WTC11 (cell line): ENCODE results near the gene PTPN12. TPM values are rescaled to one million over a fixed set of nuclear protein-coding genes. Genes with fewer than 3 reads are reported as not detected.

Source experiments
- ATAC-seq: fragments of 200-7000 bp; cut with Tn5 transposase; 2 replicates; pipeline ENCODE4 v1.10.0; 2021; ENCODE audit warnings: mild to moderate bottlenecking, moderate library complexity
- CTCF ChIA-PET: fragments of 300-600 bp; sonication (Branson Sonifier 250); formaldehyde crosslinking; loops from one replicate; lab custom pipeline; 2021; ENCODE audit warnings: antibody characterized with exemption; lab: Charles Lee
- POLR2A ChIA-PET: fragments of 350-600 bp; sonication (Branson Sonifier 250); formaldehyde crosslinking; loops from one replicate; lab custom pipeline; 2021; ENCODE audit warnings: antibody characterized with exemption; lab: Charles Lee
- DNase-seq: peaks from one replicate; pipeline ENCODE4 v3.0.0; 2021; ENCODE audit warnings: low spot score
- H3K27ac Mint-ChIP-seq: 2 replicates; pipeline ENCODE4 v1.8.0; 2021; ENCODE audit warnings: mixed read lengths
- H3K27me3 Mint-ChIP-seq: 2 replicates; pipeline ENCODE4 v1.8.0; 2021; ENCODE audit warnings: low read depth, mild to moderate bottlenecking, moderate library complexity, mixed read lengths
- H3K36me3 Mint-ChIP-seq: 2 replicates; pipeline ENCODE4 v1.8.0; 2021; ENCODE audit warnings: mixed read lengths
- H3K4me1 Mint-ChIP-seq: 2 replicates; pipeline ENCODE4 v1.8.0; 2022; ENCODE audit warnings: mixed read lengths
- H3K4me3 Mint-ChIP-seq: 2 replicates; pipeline ENCODE4 v1.8.0; 2021; ENCODE audit warnings: mild to moderate bottlenecking, moderate library complexity, mixed read lengths
- H3K9me3 Mint-ChIP-seq: 2 replicates; pipeline ENCODE4 v1.8.0; 2021; ENCODE audit warnings: mixed read lengths
- AFF4 ChIP-seq: sonication (generic); formaldehyde crosslinking; IDR thresholded peaks from 2 replicates; pipeline ENCODE4 v1.8.1; 2023; ENCODE audit warnings: mild to moderate bottlenecking, missing genetic modification reagents, borderline replicate concordance
- CDX4 ChIP-seq: fragments of 250-450 bp; sonication (Bioruptor Pico); IDR thresholded peaks from 2 replicates; pipeline ENCODE4 v1.9.0; 2021; ENCODE audit warnings: moderate library complexity, mild to moderate bottlenecking, inconsistent platforms, borderline replicate concordance
- CTCF ChIP-seq: fragments of 200-600 bp; IDR thresholded peaks from 2 replicates; pipeline ENCODE4 v1.8.0; 2022; ENCODE audit warnings: antibody characterized with exemption
- E2F4 ChIP-seq: sonication (generic); formaldehyde crosslinking; IDR thresholded peaks from 2 replicates; pipeline ENCODE4 v1.8.1; 2022; ENCODE audit warnings: low read depth, mild to moderate bottlenecking, moderate library complexity, missing genetic modification reagents, borderline replicate concordance
- FOXP1 ChIP-seq: sonication (generic); formaldehyde crosslinking; IDR thresholded peaks from 2 replicates; pipeline ENCODE4 v1.8.0; 2022; ENCODE audit warnings: missing genetic modification reagents, mild to moderate bottlenecking, moderate library complexity, borderline replicate concordance
- IRF1 ChIP-seq: sonication (generic); formaldehyde crosslinking; IDR thresholded peaks from 2 replicates; pipeline ENCODE4 v1.8.0; 2023; ENCODE audit warnings: missing genetic modification reagents
- KAT7 ChIP-seq: sonication (generic); formaldehyde crosslinking; IDR thresholded peaks from 2 replicates; pipeline ENCODE4 v1.8.1; 2023; ENCODE audit warnings: missing genetic modification reagents, mild to moderate bottlenecking, borderline replicate concordance
- PRRX2 ChIP-seq: fragments of 250-450 bp; sonication (Bioruptor Pico); IDR thresholded peaks from 2 replicates; pipeline ENCODE4 v1.8.0; 2021; ENCODE audit warnings: mild to moderate bottlenecking
- SOX15 ChIP-seq: fragments of 250-450 bp; sonication (Bioruptor Pico); IDR thresholded peaks from 2 replicates; pipeline ENCODE4 v1.9.0; 2021; ENCODE audit warnings: mild to moderate bottlenecking
- STAT6 ChIP-seq: sonication (generic); formaldehyde crosslinking; conservative IDR thresholded peaks from 2 replicates; pipeline ENCODE4 v1.8.1; 2023; ENCODE audit warnings: mild to moderate bottlenecking, low read depth, missing genetic modification reagents, moderate library complexity
- USF1 ChIP-seq: sonication (generic); formaldehyde crosslinking; IDR thresholded peaks from 2 replicates; pipeline ENCODE4 v1.8.0; 2022; ENCODE audit warnings: mild to moderate bottlenecking, missing genetic modification reagents
- ZBTB21 ChIP-seq: sonication (generic); formaldehyde crosslinking; IDR thresholded peaks from 2 replicates; pipeline ENCODE4 v1.8.1; 2023; ENCODE audit warnings: mild to moderate bottlenecking, missing genetic modification reagents, borderline replicate concordance
- ZNF232 ChIP-seq: sonication (generic); formaldehyde crosslinking; IDR thresholded peaks from 2 replicates; pipeline ENCODE4 v1.8.0; 2022; ENCODE audit warnings: mild to moderate bottlenecking, missing genetic modification reagents
- ZNF317 ChIP-seq: sonication (generic); formaldehyde crosslinking; IDR thresholded peaks from 2 replicates; pipeline ENCODE4 v1.8.1; 2023; ENCODE audit warnings: low read depth, mild to moderate bottlenecking, moderate library complexity, missing genetic modification reagents, borderline replicate concordance
- ZNF512 ChIP-seq: sonication (generic); formaldehyde crosslinking; IDR thresholded peaks from 2 replicates; pipeline ENCODE4 v1.8.1; 2022; ENCODE audit warnings: missing genetic modification reagents, borderline replicate concordance
- ZSCAN18 ChIP-seq: fragments of 250-450 bp; sonication (Bioruptor Pico); IDR thresholded peaks from 2 replicates; pipeline ENCODE4 v2.1.2; 2022; ENCODE audit warnings: mild to moderate bottlenecking, moderate library complexity
- total RNA-seq: library from RNA; stranded (reverse); gene quantifications from 3 replicates; pipeline ENCODE4 v1.2.3, GENCODE V29; 2021

The PTPN12 gene
- total RNA-seq, 1 experiment from 2014 or later, result 102 TPM

- no peaks in the 10 kb centered on the region for H3K27me3 Mint-ChIP-seq
- no peak overlapping the region for H3K27ac Mint-ChIP-seq
- no peak overlapping the region for H3K4me3 Mint-ChIP-seq
- H3K9me3 Mint-ChIP-seq, result no peaks in the 10 kb centered on the region
- DNase-seq (no peak), ATAC-seq (no peak)
- H3K36me3 Mint-ChIP-seq, result peaks cover 6% of the 10 kb centered on the region; the same call in 1 of the 2 replicates
- TF ChIP-seq ZBTB21, result no peak
- no peak for TF ChIP-seq FOXP1 (CRISPR knock-in tag)
- TF ChIP-seq IRF1, result no peak
- no peak for TF ChIP-seq ZSCAN18 (CRISPR knock-in tag)
- POLR2A ChIA-PET, result no interaction called here
- CTCF ChIA-PET, result no interaction called here
- no peaks in the 10 kb centered on the region for H3K4me1 Mint-ChIP-seq
Observed at GRCh38 chr7:77661816-77662215, 124.7 kb downstream of the PTPN12 start.

- Mint-ChIP-seq H3K9me3 (no peaks in the 10 kb centered on the region), H3K4me3 (no peak overlapping the region), H3K27ac (peak overlapping the region; percentile 82; the same call in 1 of the 2 replicates), H3K4me1 (peaks cover 2% of the 10 kb centered on the region; the same call in 1 of the 2 replicates), H3K27me3 (no peaks in the 10 kb centered on the region), H3K36me3 (0 out of 2 replicates have a peak, but pooled peaks cover 5% of the 10 kb centered on the region)
- ChIA-PET POLR2A (no interaction called here), CTCF (no interaction called here)
- TF ChIP-seq KAT7, result no peak
- no peak for TF ChIP-seq CDX4
- TF ChIP-seq AFF4 (CRISPR knock-in tag), result no peak
- DNase-seq, result no peak
- no peak for ATAC-seq
Observed at GRCh38 chr7:77662869-77663268, 125.8 kb downstream of the PTPN12 start.

GRCh38 chr7:77664715-77665114, 127.6 kb downstream of the PTPN12 start:
- 0 out of 2 replicates have a peak, but pooled peaks cover 3% of the 10 kb centered on the region for H3K36me3 Mint-ChIP-seq
- DNase-seq (no peak), ATAC-seq (no peak)
- no peaks in the 10 kb centered on the region for H3K9me3 Mint-ChIP-seq
- ChIA-PET CTCF (interaction anchor here (1.3 kb wide), 1 partner anchor 13 kb away, joined by 7 read pairs; no protein-coding TSS in a partner anchor), POLR2A (no interaction called here)
- peaks cover 2% of the 10 kb centered on the region; the same call in 1 of the 2 replicates for H3K4me1 Mint-ChIP-seq
- H3K27ac Mint-ChIP-seq, result no peak overlapping the region
- H3K4me3 Mint-ChIP-seq, result no peak overlapping the region
- no peaks in the 10 kb centered on the region for H3K27me3 Mint-ChIP-seq
- no peak for TF ChIP-seq E2F4 (CRISPR knock-in tag)
- TF ChIP-seq ZNF512 (CRISPR knock-in tag), result no peak
- no peak for TF ChIP-seq SOX15 (CRISPR knock-in tag)
- no peak for TF ChIP-seq USF1 (CRISPR knock-in tag)
- TF ChIP-seq ZNF317 (CRISPR knock-in tag), result no peak
- no peak for TF ChIP-seq STAT6 (CRISPR knock-in tag)
- no peak for TF ChIP-seq CTCF
- no peak for TF ChIP-seq ZNF232 (CRISPR knock-in tag)
- no peak for TF ChIP-seq PRRX2 (CRISPR knock-in tag)
